ENCODE measurements around the gene PRKACA. TPM values are rescaled to one million over a fixed set of nuclear protein-coding genes. Genes with fewer than 3 reads are reported as not detected.

The PRKACA gene
- total and polyA plus RNA-seq, 10 of the 15 experiments (the other 5 are each of a cell fraction or from before 2014, with no cell fraction given), result 0.53 to 68.5 (median 11.2) TPM

- in situ Hi-C loops (cut with MboI), result no loop called here
- RAD21 ChIA-PET (ENCODE audit: unreplicated experiment), result no interaction called here
- CTCF ChIA-PET, result no interaction called here
- SMC1A ChIA-PET (ENCODE audit: uncharacterized antibody, unreplicated experiment), result interaction anchor here (1.1 kb wide), 1 partner anchor 15 kb away, joined by 3 read pairs; no protein-coding TSS in a partner anchor
- POLR2A ChIA-PET, result no interaction called here
- WGBS (ENCODE audit: insufficient coverage, insufficient replicate concordance, low lambda C conversion rate, missing lambda C conversion rate), result 56% methylated on average over 17 of the region's 19 CpGs
- Histone ChIP-seq H3K79me2 (ENCODE audit: control insufficient read depth, insufficient read depth, low read length) (no peaks in the 10 kb centered on the region), H3K4me1 (ENCODE audit: control insufficient read depth, insufficient read depth, low read length) (no peaks in the 10 kb centered on the region), H3K4me2 (ENCODE audit: control insufficient read depth, insufficient read depth) (no peak overlapping the region), H3K27ac (ENCODE audit: control insufficient read depth, insufficient read depth) (no peak overlapping the region), H3K9ac (ENCODE audit: control insufficient read depth, insufficient read depth, low read length) (no peak overlapping the region), H2AFZ (ENCODE audit: control insufficient read depth, low read depth, low read length) (no peak overlapping the region), H3K4me3 (no peak overlapping the region), H3K27me3 (replicated peaks in 1 of 2; ENCODE audit: control insufficient read depth in 2 of 2, insufficient read depth in 2 of 2, low read length in 1 of 2) (no peaks in the 10 kb centered on the region), H3K36me3 (ENCODE audit: control insufficient read depth in 2 of 2, insufficient read depth in 2 of 2, low read length in 1 of 2) (no peaks in the 10 kb centered on the region), H4K20me1 (ENCODE audit: control insufficient read depth, insufficient read depth) (no peaks in the 10 kb centered on the region; the same call in 1 of the 2 replicates), H3K9me3 (replicated peaks; ENCODE audit: control insufficient read depth, insufficient read depth, low read length) (no peaks in the 10 kb centered on the region)
- no peak for TF ChIP-seq SKIL (IDR thresholded peaks at IDR 0.05; ENCODE audit: low read depth, poor library complexity, severe bottlenecking)
- no peak for TF ChIP-seq SIN3A (IDR thresholded peaks at IDR 0.05; ENCODE audit: low read depth, low read length)
- TF ChIP-seq STAT1 (conservative IDR thresholded peaks at IDR 0.05), result no peak
- TF ChIP-seq RCOR1 (conservative IDR thresholded peaks at IDR 0.05; ENCODE audit: low read depth, low read length), result no peak
- no peak for TF ChIP-seq BHLHE40 (IDR thresholded peaks at IDR 0.05; ENCODE audit: borderline replicate concordance in 1 of 2, low read depth in 2 of 2, low read length in 1 of 2)
- TF ChIP-seq PRDM15 (CRISPR knock-in tag; IDR thresholded peaks at IDR 0.05), result no peak
- TF ChIP-seq WRNIP1 (IDR thresholded peaks at IDR 0.05; ENCODE audit: borderline replicate concordance, low read depth, low read length), result no peak
- TF ChIP-seq SUPT20H (IDR thresholded peaks at IDR 0.05; ENCODE audit: borderline replicate concordance, control insufficient read depth, low read depth, low read length), result no peak
- no peak for TF ChIP-seq BRCA1 (IDR thresholded peaks at IDR 0.05; ENCODE audit: low read depth, low read length)
- TF ChIP-seq MYB (IDR thresholded peaks at IDR 0.05; ENCODE audit: borderline replicate concordance, low read depth, low read length), result no peak
- TF ChIP-seq POLR2AphosphoS2 (IDR thresholded peaks at IDR 0.05; ENCODE audit: low read depth, low read length), result no peak
- no peak for TF ChIP-seq LARP7 (IDR thresholded peaks at IDR 0.05)
- TF ChIP-seq YBX1 (IDR thresholded peaks at IDR 0.05), result no peak
- no peak for TF ChIP-seq SIX5 (IDR thresholded peaks at IDR 0.05; ENCODE audit: low read depth, low read length, severe bottlenecking)
- TF ChIP-seq NFIC (IDR thresholded peaks at IDR 0.05; ENCODE audit: low read depth, low read length), result no peak
- TF ChIP-seq TCF7 (IDR thresholded peaks at IDR 0.05; ENCODE audit: borderline replicate concordance), result no peak
- no peak for TF ChIP-seq SREBF2 (IDR thresholded peaks at IDR 0.05; ENCODE audit: low read length)
- no peak for TF ChIP-seq JUND (IDR thresholded peaks at IDR 0.05; ENCODE audit: low read depth, low read length)
- TF ChIP-seq RBBP5 (conservative IDR thresholded peaks at IDR 0.05), result no peak
- TF ChIP-seq HDAC6 (IDR thresholded peaks at IDR 0.05; ENCODE audit: unreplicated experiment), result no peak
- ATAC-seq (no peak), FAIRE-seq (no peak), DNase-seq (ENCODE audit: low read depth, low spot score) (no peak)
- no TSS peak for BruUV-seq (replicated peaks)
- intact Hi-C loops (cut with micrococcal nuclease; ENCODE audit: unreplicated experiment), result no loop called here
These were observed 43.7 kb upstream of the PRKACA start for GRCh38 chr19:14161305-14161704.

All from GM12878 (cell line).